Measurements from ENCODE around the gene TBC1D5. TPM values are rescaled to one million over a fixed set of nuclear protein-coding genes. Genes with fewer than 3 reads are reported as not detected.

TBC1D5 gene
- total and polyA plus RNA-seq, 2 experiments from 2014 or later: 31.0 to 69.9 TPM

DNA sequence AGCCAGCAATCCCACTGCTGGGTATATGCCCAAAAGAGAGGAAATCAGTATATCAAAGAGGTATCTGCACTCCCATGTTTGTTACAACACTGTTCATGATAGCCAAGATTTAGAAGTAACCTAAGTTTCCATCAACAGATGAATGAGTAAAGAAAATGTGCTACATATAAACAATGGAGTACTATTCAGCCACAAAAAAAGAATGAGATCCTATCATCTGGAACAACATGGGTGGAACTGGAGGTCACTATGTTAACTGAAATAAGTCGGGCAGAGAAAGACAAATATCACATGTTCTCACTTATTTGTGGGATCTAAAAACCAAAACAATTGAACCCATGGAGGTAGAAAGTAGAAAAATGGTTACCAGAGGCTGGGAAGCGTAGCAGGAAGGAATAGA is 108.2 kb downstream of the TBC1D5 start:
- H3K9me3 ChIP-seq (ENCODE audit: low read depth): no peaks in the 10 kb centered on the region
- H3K4me2 ChIP-seq (ENCODE audit: unreplicated experiment): no peak overlapping the region
- peaks cover 42% of the 10 kb centered on the region for H3F3A ChIP-seq (ENCODE audit: insufficient read depth)
- H3K4me1 ChIP-seq (ENCODE audit: insufficient read depth): peaks cover 54% of the 10 kb centered on the region
- TF ChIP-seq EZH2phosphoT487 (IDR thresholded peaks at IDR 0.05; ENCODE audit: insufficient read depth, low read depth) (no peak), EZH2 (IDR thresholded peaks at IDR 0.05; ENCODE audit: insufficient read depth, poor library complexity, severe bottlenecking) (no peak)
- H4K20me1 ChIP-seq (ENCODE audit: insufficient read depth): no peaks in the 10 kb centered on the region
- no peak overlapping the region for H3K4me3 ChIP-seq
- H3K27ac ChIP-seq: no peak overlapping the region
- no peaks in the 10 kb centered on the region for H3K9me2 ChIP-seq (ENCODE audit: insufficient read depth)
- in situ Hi-C loops (cut with MboI): no loop called here
- H3K36me3 ChIP-seq (ENCODE audit: low read depth): no peaks in the 10 kb centered on the region
- H3K79me2 ChIP-seq (ENCODE audit: insufficient read depth): 0 out of 2 replicates have a peak, but pooled peaks cover 4% of the 10 kb centered on the region
- H2AFZ ChIP-seq: no peak overlapping the region
- no peak overlapping the region for H3K9ac ChIP-seq
- WGBS, 2 experiments (ENCODE audit: low coverage in 1 of 2, low lambda C conversion rate in 2 of 2, missing lambda C conversion rate in 2 of 2): 96 to 97% methylated on average over 2 of the region's 2 CpGs
- no peaks in the 10 kb centered on the region for H3K27me3 ChIP-seq (replicated peaks; ENCODE audit: insufficient read depth)
- no peak for DNase-seq

DNA sequence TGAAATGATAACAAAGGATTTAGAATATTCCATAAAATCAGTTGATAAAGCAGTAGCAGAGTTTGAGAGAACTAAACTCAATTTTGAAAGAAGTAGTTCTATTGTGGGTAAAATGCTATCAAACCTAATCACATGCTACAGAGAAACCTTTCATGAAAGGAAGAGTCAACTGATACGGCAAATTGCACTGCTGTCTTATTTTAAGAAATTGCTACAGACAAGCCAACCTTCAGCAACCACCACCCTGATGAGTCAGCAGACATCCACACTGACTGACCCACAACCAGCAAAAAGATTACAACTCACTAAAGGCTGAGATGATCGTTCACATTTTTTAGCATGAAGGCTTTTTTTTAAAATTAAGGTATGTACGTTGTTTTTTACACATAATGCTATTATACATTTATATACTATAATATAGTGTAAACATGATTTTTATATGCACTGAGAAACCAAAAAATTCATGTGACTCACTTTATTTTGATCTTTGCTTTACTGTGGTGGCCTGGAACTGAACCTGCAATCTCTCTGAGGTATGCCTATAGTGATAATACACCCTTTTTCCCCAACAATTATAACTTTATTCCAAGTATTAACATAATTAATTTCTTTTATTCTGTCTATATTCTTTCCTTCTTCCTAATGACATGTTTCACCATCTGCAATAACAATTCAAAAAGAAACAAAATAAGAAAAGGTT is 109.9 kb downstream of the TBC1D5 start:
- Histone ChIP-seq H3K27me3 (replicated peaks; ENCODE audit: insufficient read depth) (no peaks in the 10 kb centered on the region), H3K4me1 (ENCODE audit: insufficient read depth) (peaks cover 40% of the 10 kb centered on the region), H3K9me2 (ENCODE audit: insufficient read depth) (no peaks in the 10 kb centered on the region), H3K9me3 (ENCODE audit: low read depth) (no peaks in the 10 kb centered on the region), H3F3A (ENCODE audit: insufficient read depth) (peaks cover 27% of the 10 kb centered on the region), H3K79me2 (ENCODE audit: insufficient read depth) (peaks cover 4% of the 10 kb centered on the region; the same call in 1 of the 2 replicates), H3K36me3 (ENCODE audit: low read depth) (no peaks in the 10 kb centered on the region), H3K4me3 (peak overlapping the region; percentile 12; the same call in 1 of the 2 replicates), H3K4me2 (ENCODE audit: unreplicated experiment) (peak overlapping the region; percentile 37), H3K27ac (peak overlapping the region; percentile 42), H3K9ac (0 out of 2 replicates have a peak overlapping the region, but pooled peaks have one; percentile 7), H2AFZ (no peak overlapping the region), H4K20me1 (ENCODE audit: insufficient read depth) (no peaks in the 10 kb centered on the region)
- in situ Hi-C loops (cut with MboI): no loop called here
- WGBS, 2 experiments (ENCODE audit: low coverage in 1 of 2, low lambda C conversion rate in 2 of 2, missing lambda C conversion rate in 2 of 2): 1 to 3% methylated on average over 3 of the region's 3 CpGs
- DNase-seq: peak; percentile 83
- TF ChIP-seq EZH2 (IDR thresholded peaks at IDR 0.05; ENCODE audit: insufficient read depth, poor library complexity, severe bottlenecking) (no peak), EZH2phosphoT487 (IDR thresholded peaks at IDR 0.05; ENCODE audit: insufficient read depth, low read depth) (no peak)

DNA sequence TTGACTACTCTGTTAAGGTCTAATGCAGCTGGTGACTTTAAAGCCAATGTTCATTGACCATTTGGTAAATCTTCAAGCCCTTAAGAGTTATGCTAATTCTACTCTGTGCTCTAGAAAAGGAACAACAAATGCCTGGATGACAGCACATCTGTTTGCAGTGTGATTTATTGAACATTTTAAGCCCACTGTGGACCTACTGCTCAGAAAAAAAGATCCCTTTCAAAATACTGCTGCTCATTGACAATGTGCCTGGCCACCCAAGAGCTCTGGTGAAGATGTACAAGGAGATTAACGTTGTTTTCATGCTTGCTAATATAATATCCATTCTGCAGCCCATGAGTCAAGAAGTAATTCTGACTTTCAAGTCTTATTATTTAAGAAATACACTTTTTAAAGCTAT is 110.8 kb downstream of the TBC1D5 start:
- DNase-seq: no peak
- Histone ChIP-seq H3K9me2 (ENCODE audit: insufficient read depth) (no peaks in the 10 kb centered on the region), H3K27ac (no peak overlapping the region), H3K9ac (no peak overlapping the region), H3K79me2 (ENCODE audit: insufficient read depth) (peaks cover 12% of the 10 kb centered on the region; the same call in 1 of the 2 replicates), H3K4me1 (ENCODE audit: insufficient read depth) (peaks cover 39% of the 10 kb centered on the region), H3K4me3 (no peak overlapping the region), H3K9me3 (ENCODE audit: low read depth) (no peaks in the 10 kb centered on the region), H3K4me2 (ENCODE audit: unreplicated experiment) (peak overlapping the region; percentile 37), H3F3A (ENCODE audit: insufficient read depth) (peaks cover 25% of the 10 kb centered on the region), H3K36me3 (ENCODE audit: low read depth) (no peaks in the 10 kb centered on the region), H4K20me1 (ENCODE audit: insufficient read depth) (no peaks in the 10 kb centered on the region), H2AFZ (no peak overlapping the region), H3K27me3 (replicated peaks; ENCODE audit: insufficient read depth) (no peaks in the 10 kb centered on the region)
- 60% methylated on average over 1 of the region's 1 CpG for WGBS, 2 experiments (ENCODE audit: low coverage in 1 of 2, low lambda C conversion rate in 2 of 2, missing lambda C conversion rate in 2 of 2)
- no peak for TF ChIP-seq EZH2 (IDR thresholded peaks at IDR 0.05; ENCODE audit: insufficient read depth, poor library complexity, severe bottlenecking)
- TF ChIP-seq EZH2phosphoT487 (IDR thresholded peaks at IDR 0.05; ENCODE audit: insufficient read depth, low read depth): no peak
- in situ Hi-C loops (cut with MboI): no loop called here

DNA sequence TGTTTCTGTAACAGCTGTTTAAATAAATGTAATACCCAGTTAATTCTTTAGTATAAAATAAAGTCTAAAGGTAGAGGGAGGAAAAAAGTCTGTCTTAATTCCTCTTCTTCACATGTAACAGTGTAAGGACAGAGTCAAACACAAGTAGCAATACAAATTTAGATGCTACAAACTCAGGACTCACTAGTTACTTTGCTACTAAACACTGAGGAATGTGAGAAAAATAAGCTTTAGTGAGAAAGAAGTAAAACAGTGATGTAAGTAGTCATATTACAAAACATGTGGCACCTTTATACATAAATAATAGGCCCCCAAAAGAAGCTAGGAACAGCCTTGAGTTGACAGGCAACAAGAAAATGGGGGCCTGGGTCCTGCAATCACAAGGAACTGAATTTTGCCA is 113.0 kb downstream of the TBC1D5 start:
- Histone ChIP-seq H3K4me3 (no peak overlapping the region), H3K27me3 (replicated peaks; ENCODE audit: insufficient read depth) (no peaks in the 10 kb centered on the region), H3K4me2 (ENCODE audit: unreplicated experiment) (no peak overlapping the region), H3K27ac (no peak overlapping the region), H3K9ac (no peak overlapping the region), H3F3A (ENCODE audit: insufficient read depth) (0 out of 2 replicates have a peak, but pooled peaks cover 11% of the 10 kb centered on the region), H3K4me1 (ENCODE audit: insufficient read depth) (peaks cover 24% of the 10 kb centered on the region), H2AFZ (no peak overlapping the region), H3K9me3 (ENCODE audit: low read depth) (no peaks in the 10 kb centered on the region), H3K79me2 (ENCODE audit: insufficient read depth) (peaks cover 20% of the 10 kb centered on the region; the same call in 1 of the 2 replicates), H4K20me1 (ENCODE audit: insufficient read depth) (no peaks in the 10 kb centered on the region), H3K36me3 (ENCODE audit: low read depth) (no peaks in the 10 kb centered on the region), H3K9me2 (ENCODE audit: insufficient read depth) (no peaks in the 10 kb centered on the region)
- in situ Hi-C loops (cut with MboI): no loop called here
- no peak for TF ChIP-seq EZH2 (IDR thresholded peaks at IDR 0.05; ENCODE audit: insufficient read depth, poor library complexity, severe bottlenecking)
- no peak for TF ChIP-seq EZH2phosphoT487 (IDR thresholded peaks at IDR 0.05; ENCODE audit: insufficient read depth, low read depth)
- peak; percentile 36 for DNase-seq

All from GM23248 (cell line).